Measurements from ENCODE around the gene PRKCB.
A peak's percentile ranks its signal among the peaks of the same experiment; 100 is the strongest.

The PRKCB gene

DNA sequence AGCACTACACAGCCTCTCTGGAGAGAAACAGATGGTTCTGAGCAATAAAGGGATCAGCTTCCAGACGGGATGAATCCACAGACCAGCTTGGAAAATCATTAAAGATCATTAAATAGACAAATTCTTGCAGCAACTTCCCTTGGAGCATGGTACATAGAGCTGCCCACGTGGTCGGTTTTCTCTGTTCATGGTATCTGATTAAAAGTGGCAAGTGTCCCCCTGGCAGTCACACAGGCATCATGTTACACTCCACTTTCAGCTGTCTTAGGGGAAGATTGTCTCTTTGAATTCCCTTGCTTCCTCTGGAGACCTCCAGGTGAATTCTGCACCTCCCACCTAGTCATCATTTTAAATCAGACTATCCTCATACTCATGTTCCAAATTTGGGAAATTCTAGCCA lies 328.2 kb downstream of the PRKCB start:
- FAIRE-seq, result no peak
- DNase-seq (ENCODE audit: low spot score), result no peak

DNA sequence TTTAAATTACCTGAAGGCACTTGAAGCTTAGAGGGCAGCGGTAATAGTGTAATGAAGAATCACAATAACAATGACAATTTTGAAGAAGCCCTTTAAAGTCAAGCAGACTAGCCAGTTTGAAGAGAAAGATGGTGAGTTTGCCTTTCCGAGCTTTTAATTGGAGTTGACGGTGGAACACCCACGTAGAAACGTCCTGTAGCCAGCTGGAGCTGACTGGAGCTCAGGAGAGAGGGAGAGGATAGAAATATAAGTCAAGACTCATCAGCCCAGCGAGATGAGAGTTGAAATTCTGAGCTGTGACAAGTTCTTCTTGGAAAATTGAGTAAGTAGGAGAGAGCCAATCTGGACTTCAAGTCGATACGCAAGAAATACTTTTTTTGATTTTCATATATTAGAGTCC lies 328.6 kb downstream of the PRKCB start:
- FAIRE-seq (no peak), DNase-seq (ENCODE audit: low spot score) (no peak)

DNA sequence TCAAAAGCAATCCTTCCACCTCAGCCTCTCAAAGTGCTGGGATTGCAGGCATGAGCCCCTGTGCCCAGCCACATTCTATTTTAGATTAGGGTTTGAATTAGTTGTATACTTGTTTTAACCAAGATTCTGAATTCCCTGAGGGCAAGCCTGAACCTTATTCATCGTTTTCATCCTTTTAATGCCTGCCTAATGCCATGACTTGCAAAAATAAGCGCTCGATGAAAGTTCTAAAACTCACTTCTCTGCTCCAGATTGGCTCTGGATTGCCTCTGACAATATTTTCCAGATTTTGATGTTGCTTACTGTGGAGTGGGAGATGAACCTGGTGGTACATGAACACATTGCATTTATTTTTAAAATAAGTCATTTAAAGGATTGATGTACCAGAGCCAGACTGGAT lies 329.5 kb downstream of the PRKCB start:
- DNase-seq (ENCODE audit: low spot score) (no peak), FAIRE-seq (no peak)

DNA sequence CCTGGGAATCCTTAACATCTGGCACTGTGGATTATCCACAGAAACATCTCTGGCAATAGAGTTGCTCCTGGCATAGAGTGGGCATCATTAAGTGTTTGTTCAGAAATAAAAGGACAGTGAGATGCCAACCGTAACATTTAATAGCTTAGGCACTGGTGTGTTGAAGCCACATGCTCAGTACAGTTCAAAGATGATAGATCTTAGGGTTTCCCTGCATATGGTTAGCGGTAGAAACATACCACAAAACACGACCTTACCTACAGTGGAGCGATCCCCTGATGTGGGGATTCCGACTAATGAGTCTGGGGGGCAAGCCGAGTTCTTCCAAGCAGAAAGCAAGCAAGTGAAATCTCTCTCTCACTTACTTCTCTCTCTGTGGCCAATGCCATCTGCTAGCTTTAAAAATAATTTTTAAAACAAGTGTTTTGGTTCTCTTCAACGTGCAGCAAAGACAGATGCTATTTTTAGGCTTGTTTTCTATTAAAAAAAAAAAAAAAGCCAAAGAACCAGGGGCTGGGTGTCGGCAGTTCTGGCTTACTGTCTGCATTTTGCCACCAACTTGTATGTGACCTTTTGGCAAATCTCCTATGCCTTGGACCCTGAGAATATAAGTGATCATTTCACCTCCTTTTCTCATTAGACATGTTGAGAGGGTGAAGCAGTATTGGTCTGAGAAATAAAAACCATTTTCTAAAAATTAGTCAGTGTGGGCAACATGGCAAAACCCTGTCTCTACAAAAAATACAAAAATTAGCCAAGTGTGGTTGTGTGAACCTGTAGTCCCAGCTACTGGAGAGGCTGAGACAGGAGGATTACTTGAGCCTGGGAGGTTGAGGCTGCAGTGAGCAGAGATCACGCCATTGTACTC lies 331.1 kb downstream of the PRKCB start:
- DNase-seq (ENCODE audit: low spot score) (no peak), FAIRE-seq (no peak)

DNA sequence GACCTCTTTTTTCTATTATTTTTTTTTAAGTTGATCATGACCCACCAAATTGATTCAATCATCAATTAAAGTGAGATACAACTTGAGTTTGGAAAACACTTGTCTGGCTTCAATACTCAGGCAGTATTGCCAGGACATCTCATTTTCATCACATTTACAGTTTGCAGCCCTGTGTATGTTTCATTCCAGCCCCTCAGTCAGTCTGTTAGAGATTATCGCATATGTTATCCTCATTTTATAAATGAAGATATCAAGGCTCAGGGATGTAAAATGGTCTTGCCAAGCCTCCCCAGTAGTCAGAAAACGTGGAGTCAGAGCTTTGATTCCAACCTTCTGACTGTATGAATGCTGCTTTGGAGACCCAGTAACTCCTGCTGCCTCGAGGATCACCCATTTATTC lies 333.1 kb downstream of the PRKCB start:
- DNase-seq (ENCODE audit: low spot score) (no peak), FAIRE-seq (no peak)

DNA sequence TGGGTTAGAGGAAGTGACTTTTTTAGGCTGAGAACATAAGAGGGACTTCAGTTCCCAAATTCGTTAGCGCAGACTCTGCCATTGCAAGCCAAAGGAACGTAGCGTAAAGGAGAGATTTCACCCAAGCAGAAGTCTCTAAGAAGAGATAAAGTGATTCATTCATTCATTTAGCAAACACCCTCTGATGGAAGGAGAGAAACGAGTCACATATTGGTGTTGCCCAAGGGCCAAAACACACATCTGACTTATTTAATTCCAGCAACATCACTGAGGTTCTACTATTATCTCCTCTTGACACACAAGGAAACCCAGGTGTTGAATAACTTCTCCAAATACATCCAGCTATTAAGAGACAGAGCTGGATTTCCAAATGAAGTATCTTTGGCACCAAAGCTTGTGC lies 334.6 kb downstream of the PRKCB start:
- FAIRE-seq (no peak), DNase-seq (ENCODE audit: low spot score) (no peak)

DNA sequence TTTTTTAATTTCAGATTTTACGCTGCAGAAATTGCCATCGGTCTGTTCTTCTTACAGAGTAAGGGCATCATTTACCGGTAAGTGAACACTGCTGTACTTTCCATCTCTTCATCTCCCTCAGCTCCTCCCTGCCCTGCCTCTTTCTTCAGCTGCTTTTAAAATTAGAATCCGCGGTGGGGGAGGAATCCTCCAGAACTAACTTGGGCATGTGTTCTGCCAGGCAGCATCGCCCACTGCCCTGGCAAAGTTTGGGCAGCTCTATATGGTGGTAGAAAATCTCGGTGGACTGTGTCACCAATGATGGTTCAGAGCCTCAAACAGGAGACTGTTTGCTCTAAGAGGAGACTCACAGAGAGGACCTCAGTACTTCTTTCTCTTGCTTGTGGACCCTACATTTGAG lies 338.7 kb downstream of the PRKCB start:
- FAIRE-seq (no peak), DNase-seq (ENCODE audit: low spot score) (no peak)

DNA sequence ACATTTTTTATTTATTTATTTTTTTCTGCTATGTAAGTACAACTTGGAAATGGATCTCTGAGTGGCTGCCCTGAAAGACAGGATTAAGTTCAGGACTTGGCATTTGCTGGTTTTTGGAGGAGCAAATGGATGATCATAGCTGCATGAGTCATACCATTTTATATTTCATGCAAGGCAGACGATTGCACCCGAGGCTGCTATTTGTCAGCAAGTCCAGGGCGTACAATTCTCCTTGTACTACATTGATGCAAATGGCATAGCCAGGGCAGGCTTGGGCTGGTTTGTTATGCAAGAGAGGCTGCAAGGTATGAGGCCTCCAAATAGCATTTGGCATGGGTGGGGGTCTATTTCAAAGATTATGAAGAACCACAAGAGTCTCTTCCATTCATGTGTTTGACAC lies 339.2 kb downstream of the PRKCB start:
- no peak for FAIRE-seq

DNA sequence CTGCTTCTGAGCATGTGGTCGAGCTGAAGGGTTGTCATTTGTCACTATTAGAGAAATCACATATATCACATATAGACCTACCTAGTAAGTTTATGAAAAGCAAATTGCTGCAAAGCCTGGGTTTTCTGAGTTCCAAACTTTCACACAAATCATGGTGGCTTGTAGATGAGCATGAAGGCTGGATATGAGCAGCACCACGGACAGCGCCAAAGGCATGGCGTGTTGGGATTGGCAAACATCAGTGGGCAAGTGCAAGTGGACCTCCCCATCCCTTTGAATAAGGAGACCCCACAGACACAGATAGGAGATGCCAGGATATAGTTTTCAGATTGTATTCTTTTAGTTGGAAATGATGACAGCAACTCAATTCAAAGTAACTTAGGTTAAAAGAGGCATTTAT lies 342.7 kb downstream of the PRKCB start:
- DNase-seq (ENCODE audit: low spot score) (peak; percentile 30), FAIRE-seq (no peak)

More for the DNA sequence above, 339.2 kb downstream of the PRKCB start:
- DNase-seq (ENCODE audit: low spot score), result no peak

DNA sequence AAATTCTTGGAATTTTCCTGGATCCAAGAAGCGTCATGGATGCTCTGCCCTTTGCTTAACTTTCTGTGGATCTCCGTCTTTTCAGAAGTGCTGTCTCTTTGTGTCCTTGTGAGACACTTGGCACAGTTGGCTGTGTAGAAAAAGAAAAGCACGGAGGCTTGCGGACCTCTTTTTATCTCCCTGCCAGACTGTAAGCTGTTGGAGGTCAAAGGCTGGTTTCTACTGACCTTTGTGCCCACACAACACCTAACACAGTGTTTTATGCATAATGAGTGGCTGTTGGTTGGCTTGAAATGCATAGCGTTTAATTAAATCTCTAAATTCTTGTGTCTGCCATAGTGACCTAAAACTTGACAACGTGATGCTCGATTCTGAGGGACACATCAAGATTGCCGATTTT lies 344.7 kb downstream of the PRKCB start:
- DNase-seq (ENCODE audit: low spot score), result no peak
- FAIRE-seq, result no peak

DNA sequence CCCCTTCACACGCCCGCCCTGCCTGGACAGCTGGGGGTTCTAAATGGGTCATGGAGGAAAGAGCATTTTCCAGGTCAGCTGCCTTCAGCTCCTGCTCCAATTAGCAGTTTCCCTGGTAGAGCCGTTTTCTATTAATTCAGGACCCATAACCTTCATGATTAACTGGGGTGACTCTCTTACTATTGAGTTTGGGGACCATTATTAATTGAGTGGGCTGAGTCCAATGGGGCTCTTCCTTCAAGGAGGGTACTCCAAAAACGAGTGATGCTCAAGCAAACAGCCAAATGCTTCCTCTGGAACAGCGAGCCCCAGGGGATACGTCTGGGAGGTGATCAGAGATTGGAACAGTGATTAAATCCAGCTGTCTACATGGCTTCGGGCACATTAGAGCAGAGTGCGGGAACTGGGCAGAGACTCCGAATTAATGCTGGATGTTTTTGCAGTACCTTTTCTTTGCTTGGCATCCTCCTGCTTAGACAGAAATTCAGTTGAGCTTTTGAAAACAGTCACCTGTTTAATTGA lies 352.3 kb downstream of the PRKCB start:
- FAIRE-seq, result no peak
- DNase-seq (ENCODE audit: low spot score), result no peak

DNA sequence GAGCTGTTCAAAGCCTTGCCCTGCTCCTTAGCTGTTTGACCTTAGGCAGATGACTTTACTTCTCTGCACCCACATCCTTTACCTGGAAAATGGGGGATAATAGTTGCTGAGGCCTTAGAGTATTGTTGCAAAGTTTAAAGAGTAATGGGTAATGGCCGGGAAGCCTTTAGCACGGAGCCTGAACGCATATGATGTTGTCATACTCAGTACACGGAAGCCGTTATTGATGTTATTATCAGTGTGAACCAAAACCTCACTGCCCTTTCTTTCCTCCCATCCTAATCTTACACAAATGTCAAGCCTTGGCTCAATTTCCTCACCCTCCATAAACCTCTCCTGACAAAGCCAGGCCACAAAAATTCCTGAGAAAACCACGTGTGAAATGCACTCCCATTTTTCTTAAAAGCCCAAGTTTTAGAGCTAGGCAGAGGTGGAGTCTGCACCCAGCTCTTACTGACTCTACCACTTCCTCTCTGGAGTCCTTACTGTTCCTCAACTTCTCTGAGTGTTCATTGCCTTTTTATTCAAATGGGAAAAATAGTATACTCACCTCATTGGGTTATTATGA lies 353.1 kb downstream of the PRKCB start:
- DNase-seq (ENCODE audit: low spot score) (peak; percentile 10), FAIRE-seq (no peak)

DNA sequence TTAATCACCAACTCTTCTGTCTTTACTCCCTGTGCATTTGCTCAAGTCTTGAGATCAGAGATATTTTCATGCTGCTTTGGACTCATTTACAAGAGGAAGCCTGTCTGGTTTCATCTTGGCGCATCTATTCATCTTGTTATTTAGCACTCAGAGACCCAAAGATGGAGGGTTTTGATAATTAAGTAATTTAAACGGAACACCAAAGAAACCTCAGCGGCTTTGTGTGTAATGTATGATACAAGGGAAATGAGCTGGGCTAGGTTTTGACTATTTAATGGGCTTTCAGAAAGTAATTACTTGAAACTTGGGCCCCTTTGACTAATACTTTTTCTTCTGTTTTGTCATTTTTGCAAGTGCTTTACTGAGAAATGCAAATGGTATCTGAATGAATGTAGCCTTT lies 354.2 kb downstream of the PRKCB start:
- no peak for FAIRE-seq

DNA sequence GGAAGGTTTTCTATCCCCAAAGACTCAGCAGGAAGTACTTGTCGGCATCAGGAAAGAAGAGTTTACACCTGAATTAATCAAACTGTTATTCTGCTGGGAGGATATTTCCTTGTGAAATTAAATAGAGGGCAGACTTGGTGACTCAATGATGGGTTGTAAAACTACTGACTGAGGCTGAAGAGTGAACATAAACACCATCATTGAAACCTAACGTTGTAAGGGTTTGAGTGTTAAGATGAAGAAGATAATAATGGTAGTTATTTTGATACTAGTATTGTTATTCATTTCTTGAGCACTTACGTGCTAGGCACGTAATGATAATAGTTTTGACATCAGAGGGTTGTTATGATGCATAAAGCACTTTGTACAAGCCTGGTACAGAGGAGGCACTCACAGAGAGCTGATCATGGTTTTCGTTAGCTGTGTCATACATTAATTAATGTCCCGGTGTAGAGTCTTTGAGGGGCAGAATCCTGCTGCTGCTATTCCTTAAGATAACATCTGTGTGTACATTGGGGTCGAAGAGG lies 356.2 kb downstream of the PRKCB start:
- no peak for FAIRE-seq

More for the DNA sequence above, 354.2 kb downstream of the PRKCB start:
- DNase-seq (ENCODE audit: low spot score), result no peak

DNA sequence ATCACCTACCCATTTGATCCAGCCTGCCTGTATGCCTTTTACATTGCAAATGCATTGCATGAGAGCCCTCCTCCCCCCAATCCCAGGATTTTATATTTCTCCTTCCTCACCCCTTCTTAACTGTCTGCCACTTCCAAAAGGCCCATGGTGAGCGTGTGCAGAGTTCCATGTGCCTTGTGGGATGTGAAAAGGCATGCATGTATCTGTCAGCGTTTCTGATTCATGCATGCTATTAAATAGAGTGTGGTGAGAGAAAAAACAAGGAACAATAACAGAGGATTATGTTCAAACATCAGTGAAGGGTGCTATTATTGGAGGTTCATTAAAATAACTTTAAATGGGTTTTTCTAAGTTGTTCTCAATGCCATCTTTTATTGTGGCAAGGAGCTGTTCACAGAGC lies 359.4 kb downstream of the PRKCB start:
- DNase-seq (ENCODE audit: low spot score), result no peak
- FAIRE-seq, result no peak

More for the DNA sequence above, 356.2 kb downstream of the PRKCB start:
- DNase-seq (ENCODE audit: low spot score), result no peak

DNA sequence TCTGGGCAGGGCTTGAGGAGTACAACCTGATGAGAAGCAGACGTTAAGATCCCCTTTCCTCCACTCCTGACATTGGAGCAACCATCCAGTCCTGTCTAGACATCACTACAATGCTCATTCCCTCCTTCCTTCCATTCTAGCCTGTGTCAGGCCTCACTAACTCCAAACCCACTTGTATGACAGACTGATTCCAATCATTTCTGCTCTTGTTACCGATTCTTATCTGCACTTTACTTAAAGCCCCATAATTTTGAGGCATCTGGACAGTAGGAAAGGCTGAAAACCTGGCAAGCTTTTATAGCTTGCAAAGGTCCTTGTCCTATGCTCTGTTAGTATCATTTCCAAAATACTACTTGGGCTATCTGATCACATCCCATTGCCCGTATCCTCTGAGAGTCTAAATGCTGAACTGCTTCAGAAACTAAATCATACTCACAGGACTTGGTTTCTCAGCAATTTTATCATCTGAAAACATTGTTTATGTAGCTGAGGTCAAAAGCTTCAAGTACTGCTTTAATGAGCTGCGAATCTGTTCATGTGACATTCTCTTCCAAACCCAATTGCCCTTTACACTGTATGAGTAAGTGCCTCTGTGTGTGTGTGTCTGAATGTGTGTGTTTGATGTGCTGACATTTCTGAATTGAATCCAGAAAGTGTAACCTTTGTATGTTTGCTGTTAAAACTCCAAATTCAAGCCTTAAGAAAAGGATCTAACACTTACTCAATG lies 363.2 kb downstream of the PRKCB start:
- FAIRE-seq (no peak), DNase-seq (ENCODE audit: low spot score) (no peak)

DNA sequence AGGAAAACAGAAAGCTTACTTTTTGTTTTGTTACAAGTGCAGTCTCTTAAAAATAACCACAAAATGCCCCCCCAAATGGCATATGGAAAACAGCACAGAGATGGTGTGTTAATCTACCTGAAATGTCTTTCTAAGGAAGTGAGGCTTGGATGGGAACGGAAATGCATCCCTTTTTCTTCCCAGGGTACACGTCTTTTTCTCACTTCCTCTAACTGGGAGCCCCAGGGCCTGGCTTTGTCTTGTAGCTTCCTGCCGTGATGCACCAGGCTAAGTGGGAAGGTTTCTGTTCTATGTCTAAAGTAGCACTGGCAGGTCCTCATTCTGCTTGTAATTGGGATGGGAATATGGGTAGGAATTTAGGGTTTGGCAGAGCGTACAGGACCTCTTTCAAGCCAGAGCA lies 367.9 kb downstream of the PRKCB start:
- FAIRE-seq (no peak), DNase-seq (ENCODE audit: low spot score) (no peak)

DNA sequence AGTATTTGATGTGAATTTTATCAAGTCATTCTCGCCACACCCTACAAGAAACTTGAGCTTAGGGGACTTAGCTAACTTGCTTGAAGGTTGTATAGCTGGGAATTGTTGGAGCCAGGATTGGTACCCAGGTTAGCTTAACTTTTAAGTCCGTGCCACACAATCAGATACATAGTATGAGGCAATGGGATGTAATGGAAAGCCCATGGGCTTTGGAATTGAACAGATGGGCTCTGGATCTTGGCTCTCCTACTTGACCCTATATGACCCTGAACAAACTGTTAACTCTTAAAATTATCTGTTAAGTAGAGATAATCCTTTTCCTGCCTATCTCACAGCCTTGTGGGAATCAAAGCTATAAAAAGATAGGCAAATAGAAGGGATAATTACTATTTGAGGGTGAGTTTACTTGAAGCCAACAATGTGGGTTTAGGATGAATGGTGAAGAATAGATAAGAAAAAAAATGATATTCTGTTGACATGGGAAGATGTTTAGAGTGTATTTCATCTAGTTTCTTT lies 368.4 kb downstream of the PRKCB start:
- DNase-seq (ENCODE audit: low spot score) (no peak), FAIRE-seq (no peak)

DNA sequence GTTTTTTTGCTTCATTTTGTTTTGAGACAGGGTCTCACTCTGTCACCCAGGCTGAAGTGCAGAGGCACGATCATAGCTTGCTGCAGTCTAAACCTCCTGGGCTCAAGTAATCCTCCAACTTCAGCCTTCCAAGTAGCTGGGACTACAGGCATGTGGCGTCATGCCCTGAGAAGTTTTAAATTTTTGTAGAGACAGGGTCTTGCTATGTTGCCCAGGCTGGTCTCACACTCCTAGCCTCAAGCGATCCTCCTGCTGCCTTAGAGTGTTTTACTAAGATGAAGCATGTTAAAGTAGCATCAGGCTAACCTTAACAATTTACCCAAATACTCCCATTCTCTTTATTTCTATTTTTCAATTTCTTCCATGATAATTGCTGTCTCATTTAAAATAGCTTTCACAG lies 371.1 kb downstream of the PRKCB start:
- DNase-seq (ENCODE audit: low spot score) (no peak), FAIRE-seq (no peak)

DNA sequence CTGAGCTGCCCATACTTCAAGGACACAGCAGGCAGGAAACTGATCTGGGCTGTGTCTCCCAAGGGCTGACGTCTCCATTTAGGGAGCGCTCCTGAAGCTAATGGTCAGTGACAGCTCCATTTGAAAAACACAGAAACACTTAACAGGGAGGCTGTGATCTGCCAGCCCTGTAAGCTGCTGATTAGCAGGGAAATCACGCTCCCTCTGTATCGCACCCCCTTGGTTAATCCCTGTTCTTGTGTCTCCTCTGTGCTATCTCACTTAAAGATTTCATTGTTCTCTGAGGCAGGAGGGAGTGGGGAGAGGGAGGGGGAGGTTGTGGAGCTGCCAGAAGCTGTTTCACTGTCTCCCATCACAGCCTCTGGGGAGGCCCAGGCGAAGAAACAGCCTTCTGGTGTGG lies 372.9 kb downstream of the PRKCB start:
- FAIRE-seq, result no peak
- no peak for DNase-seq (ENCODE audit: low spot score)

DNA sequence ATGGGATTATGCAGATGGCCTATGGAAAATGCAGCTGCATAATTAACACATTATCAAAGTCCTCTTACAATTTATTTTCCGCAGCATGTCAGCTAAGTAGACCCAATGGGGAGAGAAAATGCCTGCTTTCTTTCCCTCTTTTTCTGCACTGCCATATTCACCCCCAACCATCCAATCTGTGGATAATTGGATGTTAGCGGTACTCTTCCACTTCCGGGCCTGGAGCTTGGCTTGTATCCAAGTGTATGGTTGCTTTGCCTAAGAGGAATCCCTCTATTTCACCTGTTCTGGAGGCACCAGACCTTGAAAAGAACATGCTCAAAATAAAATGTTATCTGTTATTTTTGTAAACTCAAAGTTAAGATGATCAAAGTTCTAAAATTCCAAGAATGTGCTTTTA lies 379.2 kb downstream of the PRKCB start:
- no peak for DNase-seq (ENCODE audit: low spot score)
- no peak for FAIRE-seq

DNA sequence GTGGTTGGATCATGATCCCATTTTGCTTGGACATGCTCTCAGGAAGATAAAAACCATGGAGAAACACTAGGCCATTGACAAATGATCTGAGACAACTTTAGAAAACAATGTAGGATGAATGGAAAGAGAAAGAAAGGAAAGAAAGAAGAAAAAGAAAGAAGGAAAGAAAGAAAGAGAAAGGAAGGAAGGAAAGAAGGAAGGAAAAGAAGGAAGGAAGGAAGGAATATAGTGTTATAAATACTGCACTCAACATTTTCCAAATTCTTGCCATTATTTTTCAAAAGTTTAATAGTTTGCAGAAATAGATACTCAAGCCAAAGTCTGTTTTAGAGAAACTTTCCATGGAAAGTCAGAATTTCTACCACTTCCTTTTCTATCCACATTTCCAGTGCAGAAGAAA lies 381.2 kb downstream of the PRKCB start:
- FAIRE-seq, result no peak
- no peak for DNase-seq (ENCODE audit: low spot score)

Data from urothelium cell line (cell line).